Posterior vena cava (tissue), 2 donors: Measurements from ENCODE around the gene CD3D. TPM values are rescaled to one million over a fixed set of nuclear protein-coding genes. Genes with fewer than 3 reads are reported as not detected.

Source experiments
- DNase-seq: peaks from one replicate; pipeline ENCODE4 v3.0.0-alpha.2; 2020; ENCODE audit warnings: low spot score
- intact Hi-C, 2 donors: fragments of 100-400 bp; cut with DNase I; formaldehyde crosslinking; loops; one replicate each; pipeline versions ENCODE4 v1.14.1 to v1.14.2; 2022 to 2023
- long read RNA-seq, 2 donors: library from polyadenylated mRNA; unstranded; transcript quantifications; one replicate each; pipeline ENCODE4 v2.0.0, GENCODE V29; 2020 to 2021
- total RNA-seq, 2 donors: library from RNA; stranded (reverse); fragmentation: NEBNext Ultra II Directional; extraction: Animal tissue kit (Norgen Biotek cat#: 25700); gene quantifications; one replicate each; pipeline ENCODE4 v1.2.1, GENCODE V29; 2021
- donor health status: DM: yes; HTN: yes; CAD: no.
- donor health status: DM: yes; HTN: yes; CAD: no.

CD3D gene
- total RNA-seq, result 1 to 10 TPM in 1 of 2 donors, not detected in 1; 1.2 TPM
- long read RNA-seq, donor 1, result 0 reads
- long read RNA-seq, donor 2, result 0 reads

DNA sequence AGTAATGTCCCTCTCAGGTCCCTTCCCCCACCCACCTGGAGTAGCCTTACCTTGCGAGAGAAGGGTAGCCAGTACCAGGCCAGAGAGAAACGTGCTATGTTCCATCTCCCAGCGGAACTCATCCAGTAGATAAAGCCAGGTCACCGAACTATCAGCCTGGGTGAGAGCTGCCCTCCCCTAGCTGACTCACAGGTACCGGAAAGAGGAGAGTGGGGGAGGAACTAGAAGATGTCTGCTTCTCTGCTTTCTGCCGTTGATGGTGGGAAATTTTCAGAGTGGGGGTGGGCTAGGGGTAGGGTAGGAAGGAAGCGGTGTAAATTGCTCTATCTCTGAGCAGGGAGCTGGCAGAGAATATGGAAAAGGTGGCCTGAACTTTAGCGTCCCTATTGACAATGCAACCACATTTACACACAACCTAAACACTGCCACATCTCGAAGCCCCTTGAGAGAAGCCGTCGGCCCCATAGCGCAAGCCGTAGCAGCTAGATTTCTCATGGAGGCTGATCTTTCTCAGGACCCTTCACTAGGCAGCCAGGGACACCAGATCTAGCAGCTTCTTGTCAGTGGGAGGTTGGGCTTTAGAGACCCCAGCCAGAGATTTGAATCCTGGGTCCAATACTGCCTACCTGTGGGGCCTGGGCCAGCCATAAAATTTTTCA lies at the start of gene CD3D:
TSS of gene CD3D (minus strand) at position 203 of the 659 bp plus-strand sequence. CDS start at position 105, 98 bp downstream.
- intact Hi-C loops, result loop anchor here in 1 of 2 donors (10.0 kb wide), 1 partner anchor 138 kb away; no protein-coding TSS in a partner anchor
- DNase-seq, result no peak

DNA sequence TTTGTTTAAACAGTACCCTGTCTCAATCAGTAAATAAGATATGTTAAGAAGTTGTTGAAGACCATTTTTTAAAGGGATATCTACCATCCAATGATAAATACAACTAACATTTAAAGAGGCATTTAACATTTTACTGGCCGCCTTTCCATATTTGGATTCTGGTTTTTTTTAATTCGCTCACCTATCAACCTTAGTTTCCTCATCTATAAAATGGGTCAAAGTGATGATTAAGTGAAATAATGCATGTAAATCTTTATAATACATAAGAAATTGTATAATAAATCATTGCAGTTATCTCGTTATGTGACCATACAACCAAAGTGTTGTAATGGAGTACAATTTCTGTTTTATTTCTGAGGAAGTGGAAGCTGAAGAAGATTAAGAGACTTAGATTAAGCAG lies 41.2 kb upstream of the CD3D start:
- intact Hi-C loops, result no loop called here
- DNase-seq, result no peak

- intact Hi-C loops, result no loop called here
- no peak for DNase-seq
Measured at GRCh38 chr11:118382954-118383353, 40.4 kb upstream of the CD3D start.

DNA sequence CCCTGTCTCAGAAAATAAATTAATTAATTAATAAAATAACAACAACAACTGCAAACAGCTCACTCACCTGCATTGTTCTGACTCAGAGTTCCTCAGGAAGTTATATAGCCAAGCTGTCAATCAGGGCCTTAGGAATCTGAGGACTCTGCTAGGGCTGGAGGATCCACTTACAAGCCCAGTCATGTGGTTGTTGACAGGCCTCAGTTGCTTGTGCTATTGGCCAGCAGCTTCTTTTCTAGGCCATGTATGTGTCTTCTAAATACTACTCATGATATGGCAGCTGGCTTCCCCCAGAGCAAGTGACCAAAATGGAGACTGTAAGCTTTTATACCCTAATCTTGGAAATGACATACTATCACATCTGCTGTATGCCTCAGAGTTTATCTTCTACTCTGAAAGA lies 38.1 kb upstream of the CD3D start:
- DNase-seq, result no peak
- intact Hi-C loops, result no loop called here

GRCh38 chr11:118379497-118379896 lies 37.0 kb upstream of the CD3D start:
- intact Hi-C loops, result no loop called here
- DNase-seq, result no peak

GRCh38 chr11:118375978-118376377 lies 33.5 kb upstream of the CD3D start:
- no peak for DNase-seq
- intact Hi-C loops, result no loop called here

DNA sequence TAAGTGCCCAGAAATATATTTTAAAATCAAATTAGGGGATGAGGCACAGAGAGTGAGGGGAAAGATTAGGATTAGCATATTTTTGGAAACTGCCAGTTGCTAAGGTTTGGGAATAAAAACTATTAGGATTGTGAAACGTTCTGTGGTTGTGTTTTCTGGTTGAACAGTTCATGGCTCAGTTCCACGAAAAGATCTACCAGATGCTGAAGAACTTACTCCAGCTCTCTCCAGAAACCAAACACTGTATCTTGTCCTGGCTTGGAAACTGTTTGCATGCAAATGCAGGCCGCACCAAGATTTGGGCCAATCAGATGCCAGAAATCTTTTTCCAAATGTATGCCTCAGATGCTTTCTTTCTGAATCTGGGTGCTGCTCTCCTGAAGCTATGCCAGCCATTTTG lies 32.2 kb upstream of the CD3D start:
- no peak for DNase-seq
- intact Hi-C loops, result no loop called here

- intact Hi-C loops, result no loop called here
- DNase-seq, result no peak
Measured at GRCh38 chr11:118373871-118374270, 31.4 kb upstream of the CD3D start.

- intact Hi-C loops, result no loop called here
- DNase-seq, result no peak
Measured at GRCh38 chr11:118373263-118373662, 30.8 kb upstream of the CD3D start.

GRCh38 chr11:118370774-118371173 lies 28.3 kb upstream of the CD3D start:
- intact Hi-C loops, result no loop called here
- DNase-seq, result no peak

GRCh38 chr11:118366287-118366686 lies 23.8 kb upstream of the CD3D start:
- intact Hi-C loops, result no loop called here
- no peak for DNase-seq

DNA sequence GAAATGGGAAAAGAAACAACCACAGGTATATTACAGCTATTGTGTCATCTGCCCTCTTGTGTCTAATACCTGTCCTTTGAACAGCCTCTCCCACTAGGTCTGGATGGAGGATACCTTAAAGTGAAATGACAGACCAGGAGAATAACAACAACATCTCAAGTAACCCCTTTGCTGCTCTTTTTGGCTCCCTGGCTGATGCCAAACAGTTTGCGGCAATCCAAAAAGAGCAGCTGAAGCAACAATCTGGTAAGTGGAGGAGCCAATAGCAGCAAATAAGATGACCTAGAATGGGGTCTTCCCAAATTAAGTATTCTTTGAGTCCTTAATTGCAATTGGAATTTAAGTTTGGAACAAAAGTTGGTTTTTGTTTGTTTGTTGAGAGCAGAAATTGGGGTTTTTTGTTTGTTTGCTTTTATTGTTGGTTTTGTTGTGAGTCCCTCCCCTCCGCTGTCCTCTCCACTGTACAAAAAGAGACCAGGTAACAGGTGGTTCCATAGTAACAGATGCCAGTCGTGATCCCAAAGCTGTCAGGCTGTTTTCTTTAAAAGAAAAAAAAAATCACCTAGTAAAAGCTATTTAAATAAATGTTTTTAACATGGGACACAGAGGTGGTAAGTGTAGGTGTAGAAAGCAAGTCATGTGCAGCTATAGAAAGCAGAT lies 22.6 kb upstream of the CD3D start:
- no peak for DNase-seq

DNA sequence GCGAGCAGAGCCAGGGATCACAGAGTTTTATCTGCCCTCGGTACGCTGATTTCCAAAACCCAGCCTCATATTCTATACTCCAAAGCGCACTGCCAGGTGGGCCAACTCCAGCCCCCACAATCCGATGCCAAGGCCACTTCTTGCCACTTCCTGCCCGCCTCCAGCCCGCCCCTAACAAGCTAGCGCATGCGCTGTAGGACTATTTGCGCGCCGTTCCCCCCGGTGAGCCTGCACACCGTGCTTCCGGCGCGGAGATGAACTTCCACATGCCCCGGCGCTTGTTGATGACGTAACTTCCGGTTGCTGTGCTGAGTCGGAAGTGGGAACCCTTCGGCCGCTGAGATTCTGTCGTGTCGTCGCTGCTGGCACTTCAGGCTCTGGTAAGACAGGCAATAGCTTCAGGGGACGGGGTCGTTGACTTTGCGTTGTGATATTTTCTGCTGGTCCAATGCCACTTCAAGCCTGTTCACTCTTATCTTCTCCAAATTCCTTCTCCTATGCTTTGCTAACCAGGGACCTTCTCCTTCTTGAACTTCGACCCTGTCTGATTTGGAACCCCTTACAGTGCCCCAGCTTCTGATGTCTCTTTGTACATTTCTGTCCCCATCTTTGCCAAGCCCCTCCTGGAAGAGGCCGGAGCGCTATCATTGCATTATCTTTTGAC lies 16.9 kb upstream of the CD3D start, which contains the start of gene UBE4A:
TSS of gene UBE4A (plus strand) at position 306 of the 664 bp plus-strand sequence. CDS start 5,481 bp downstream, outside the sequence.
- intact Hi-C loops, result loop anchor here (10.0 kb wide), 1 partner anchor 215 kb away; no protein-coding TSS in a partner anchor
- DNase-seq, result peak; percentile 99

More for the DNA sequence above, 22.6 kb upstream of the CD3D start:
- intact Hi-C loops, result no loop called here

DNA sequence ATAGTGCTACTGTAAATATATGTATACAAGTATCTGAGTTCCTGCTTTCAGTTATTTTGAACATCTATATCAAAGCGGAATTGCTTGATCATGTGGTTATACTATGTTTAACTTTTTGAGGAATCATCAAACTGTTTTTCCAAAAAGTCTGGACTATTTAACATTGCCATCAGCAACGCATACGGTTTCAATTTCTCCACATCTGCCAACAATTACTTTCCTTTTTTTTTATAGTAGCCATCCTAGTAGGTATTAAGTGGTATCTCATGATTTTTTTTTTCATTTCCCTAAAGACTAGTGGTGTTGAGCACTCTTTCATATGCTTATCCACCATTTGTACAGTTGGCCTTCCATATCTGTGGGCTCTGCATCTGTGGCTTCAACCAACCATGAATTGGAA lies 15.6 kb upstream of the CD3D start:
- DNase-seq, result no peak
- intact Hi-C loops, result loop anchor here (10.0 kb wide), 1 partner anchor 213 kb away; no protein-coding TSS in a partner anchor

- intact Hi-C loops, result loop anchor here (5.0 to 10.0 kb wide), 2 partner anchors 156 to 208 kb away; no protein-coding TSS in a partner anchor
- no peak for DNase-seq
Measured at GRCh38 chr11:118353084-118353710, 10.7 kb upstream of the CD3D start.

GRCh38 chr11:118349475-118349874 lies 7.0 kb upstream of the CD3D start:
- intact Hi-C loops, result loop anchor here in 1 of 2 donors (10.0 kb wide), 1 partner anchor 145 kb away; no protein-coding TSS in a partner anchor
- DNase-seq, result no peak

DNA sequence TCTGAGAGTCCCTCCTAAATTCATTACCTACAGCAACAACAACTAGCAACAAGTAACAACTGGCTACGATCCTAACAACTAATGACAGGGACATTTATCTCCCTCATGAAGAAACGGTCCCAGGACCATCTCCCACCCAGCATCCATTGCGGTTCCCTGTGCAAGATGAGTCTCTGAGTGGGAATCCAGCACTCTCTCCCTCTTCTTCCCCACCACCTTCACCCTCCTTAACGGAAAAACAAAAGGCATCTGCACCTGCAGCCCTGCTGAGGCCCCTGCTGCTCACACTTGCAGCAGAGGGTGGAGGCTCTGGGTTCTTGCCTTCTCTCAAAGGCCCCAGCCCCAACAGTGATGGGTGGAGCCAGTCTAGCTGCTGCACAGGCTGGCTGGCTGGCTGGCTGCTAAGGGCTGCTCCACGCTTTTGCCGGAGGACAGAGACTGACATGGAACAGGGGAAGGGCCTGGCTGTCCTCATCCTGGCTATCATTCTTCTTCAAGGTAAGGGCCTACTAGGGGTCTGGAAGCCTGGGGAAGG lies 1.5 kb upstream of the CD3D start, which contains the start of gene CD3G:
TSS of gene CD3G (plus strand) at position 364 of the 535 bp plus-strand sequence. CDS start at position 444, 80 bp downstream.
- no peak for DNase-seq
- intact Hi-C loops, result loop anchor here in 1 of 2 donors (10.0 kb wide), 1 partner anchor 139 kb away; no protein-coding TSS in a partner anchor

GRCh38 chr11:118343248-118343647 lies 743 bp upstream of the CD3D start:
- DNase-seq, result no peak
- intact Hi-C loops, result loop anchor here in 1 of 2 donors (10.0 kb wide), 1 partner anchor 138 kb away; no protein-coding TSS in a partner anchor
